Stimulated activated CD8-positive, alpha-beta memory T cell treated with anti-CD3 and anti-CD28 coated beads, Interleukin-4, amount 100 ng/mL, for 24 hours (primary cell): ENCODE data around the gene SNCB.
"Not testable (repeated sequence)": the region's sequence is repeated elsewhere in the genome, so short reads cannot be mapped to it uniquely, and the experiment has no call there.

ENCODE experiments used
- DNase-seq: peaks from one replicate; pipeline ENCODE4 v3.0.0-alpha.2; 2020; ENCODE audit warnings: low read depth

Gene SNCB

GRCh38 chr5:176624142-176624541, 6.2 kb downstream of the SNCB start:
- no peak for DNase-seq

- DNase-seq: no peak
These were observed 8.7 kb downstream of the SNCB start for GRCh38 chr5:176621661-176622079.

GRCh38 chr5:176620333-176620981, 9.9 kb downstream of the SNCB start:
- no peak for DNase-seq

GRCh38 chr5:176619569-176620332, 10.6 kb downstream of the SNCB start:
- DNase-seq: no peak

GRCh38 chr5:176619203-176619568, 11.1 kb downstream of the SNCB start:
- DNase-seq: peak; percentile 80

GRCh38 chr5:176618783-176619182, 11.6 kb downstream of the SNCB start:
- no peak for DNase-seq

GRCh38 chr5:176616511-176616910, 13.8 kb downstream of the SNCB start:
- DNase-seq: no peak

GRCh38 chr5:176614805-176615478, 15.4 kb downstream of the SNCB start:
- no peak for DNase-seq

GRCh38 chr5:176612855-176613254, 17.5 kb downstream of the SNCB start:
- no peak for DNase-seq

GRCh38 chr5:176612008-176612407, 18.3 kb downstream of the SNCB start:
- no peak for DNase-seq

- DNase-seq: peak; percentile 30
These were observed 18.9 kb downstream of the SNCB start for GRCh38 chr5:176611435-176611834.

- no peak for DNase-seq
These were observed 19.9 kb downstream of the SNCB start for GRCh38 chr5:176610435-176610773.

GRCh38 chr5:176609724-176610434, 20.5 kb downstream of the SNCB start, which contains the start of gene GPRIN1:
Gene GPRIN1, minus strand, starts transcription at chr5:176610156. Its CDS starts 10,322 bp downstream, at chr5:176599834.
- peak; percentile 58 for DNase-seq

- no peak for DNase-seq
These were observed 21.2 kb downstream of the SNCB start for GRCh38 chr5:176608937-176609723.

- no peak for DNase-seq
These were observed 22.1 kb downstream of the SNCB start for GRCh38 chr5:176608142-176608705.

- no peak for DNase-seq
These were observed 23.5 kb downstream of the SNCB start for GRCh38 chr5:176606875-176607274.

GRCh38 chr5:176606032-176606431, 24.3 kb downstream of the SNCB start:
- no peak for DNase-seq

GRCh38 chr5:176603091-176603490, 27.2 kb downstream of the SNCB start:
- DNase-seq: no peak

GRCh38 chr5:176601901-176602482, 28.3 kb downstream of the SNCB start:
- DNase-seq: no peak

- not testable (repeated sequence) for DNase-seq
These were observed 30.4 kb downstream of the SNCB start for GRCh38 chr5:176599749-176600430.
